ENCODE data around the gene RMP24.

The RMP24 gene

DNA sequence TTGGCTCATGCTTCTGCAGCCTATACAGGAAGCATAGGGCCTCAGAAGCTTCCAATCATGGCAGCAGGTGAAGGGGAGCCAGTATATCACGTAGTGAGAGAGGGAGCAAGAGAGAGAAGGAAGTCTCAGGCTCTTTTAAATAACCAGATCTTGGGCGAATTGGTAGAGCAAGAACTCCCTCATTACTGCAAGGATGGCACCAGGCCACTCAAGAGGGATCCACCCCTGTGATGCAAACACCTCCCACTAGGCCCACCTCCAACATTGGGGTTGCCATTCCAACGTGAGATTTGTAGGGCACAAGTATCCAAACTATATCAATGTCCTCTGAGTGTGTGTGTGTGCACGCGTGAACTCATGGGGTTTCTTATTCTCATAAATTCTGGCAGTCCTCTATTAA, 37.6 kb upstream of the RMP24 start:
- ATAC-seq = no peak
- intact Hi-C loops (cut with DNase I, micrococcal nuclease) = no loop called here
- Histone ChIP-seq H3K36me3 (ENCODE audit: low read depth) (no peaks in the 10 kb centered on the region), H3K4me1 (ENCODE audit: low read depth) (no peaks in the 10 kb centered on the region), H3K4me3 (no peak overlapping the region), H3K9me3 (peaks cover 6% of the 10 kb centered on the region)
- TF ChIP-seq, protein P1, sequence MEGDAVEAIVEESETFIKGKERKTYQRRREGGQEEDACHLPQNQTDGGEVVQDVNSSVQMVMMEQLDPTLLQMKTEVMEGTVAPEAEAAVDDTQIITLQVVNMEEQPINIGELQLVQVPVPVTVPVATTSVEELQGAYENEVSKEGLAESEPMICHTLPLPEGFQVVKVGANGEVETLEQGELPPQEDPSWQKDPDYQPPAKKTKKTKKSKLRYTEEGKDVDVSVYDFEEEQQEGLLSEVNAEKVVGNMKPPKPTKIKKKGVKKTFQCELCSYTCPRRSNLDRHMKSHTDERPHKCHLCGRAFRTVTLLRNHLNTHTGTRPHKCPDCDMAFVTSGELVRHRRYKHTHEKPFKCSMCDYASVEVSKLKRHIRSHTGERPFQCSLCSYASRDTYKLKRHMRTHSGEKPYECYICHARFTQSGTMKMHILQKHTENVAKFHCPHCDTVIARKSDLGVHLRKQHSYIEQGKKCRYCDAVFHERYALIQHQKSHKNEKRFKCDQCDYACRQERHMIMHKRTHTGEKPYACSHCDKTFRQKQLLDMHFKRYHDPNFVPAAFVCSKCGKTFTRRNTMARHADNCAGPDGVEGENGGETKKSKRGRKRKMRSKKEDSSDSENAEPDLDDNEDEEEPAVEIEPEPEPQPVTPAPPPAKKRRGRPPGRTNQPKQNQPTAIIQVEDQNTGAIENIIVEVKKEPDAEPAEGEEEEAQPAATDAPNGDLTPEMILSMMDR (IDR thresholded peaks at IDR 0.05) = no peak
- no peak for DNase-seq

DNA sequence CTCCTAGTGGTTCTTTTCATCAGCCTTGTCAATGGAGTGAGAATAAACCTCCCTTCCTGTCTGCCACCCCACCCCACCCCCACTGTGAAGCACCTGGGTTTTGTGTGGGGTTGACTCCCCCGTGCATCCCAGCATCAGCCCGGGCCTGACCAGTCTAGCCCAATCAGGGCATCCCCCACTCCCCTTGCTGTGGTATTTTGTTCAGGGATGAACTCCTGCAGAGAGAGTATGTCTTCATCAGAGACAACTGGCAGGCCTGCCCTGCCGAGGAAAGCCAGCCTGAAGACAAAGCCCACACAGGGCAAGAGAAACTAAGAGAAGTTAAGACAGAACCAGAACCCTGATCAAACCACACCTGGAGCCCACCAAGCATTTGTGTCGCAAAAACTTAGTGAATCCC, 36.7 kb upstream of the RMP24 start:
- DNase-seq (no peak), ATAC-seq (no peak)
- no peak overlapping the region for H3K4me3 ChIP-seq
- H3K4me1 ChIP-seq (ENCODE audit: low read depth) = no peaks in the 10 kb centered on the region
- no peaks in the 10 kb centered on the region for H3K9me3 ChIP-seq
- intact Hi-C loops (cut with DNase I, micrococcal nuclease) = no loop called here
- TF ChIP-seq, protein P1 (IDR thresholded peaks at IDR 0.05) = no peak
- no peaks in the 10 kb centered on the region for H3K36me3 ChIP-seq (ENCODE audit: low read depth)

DNA sequence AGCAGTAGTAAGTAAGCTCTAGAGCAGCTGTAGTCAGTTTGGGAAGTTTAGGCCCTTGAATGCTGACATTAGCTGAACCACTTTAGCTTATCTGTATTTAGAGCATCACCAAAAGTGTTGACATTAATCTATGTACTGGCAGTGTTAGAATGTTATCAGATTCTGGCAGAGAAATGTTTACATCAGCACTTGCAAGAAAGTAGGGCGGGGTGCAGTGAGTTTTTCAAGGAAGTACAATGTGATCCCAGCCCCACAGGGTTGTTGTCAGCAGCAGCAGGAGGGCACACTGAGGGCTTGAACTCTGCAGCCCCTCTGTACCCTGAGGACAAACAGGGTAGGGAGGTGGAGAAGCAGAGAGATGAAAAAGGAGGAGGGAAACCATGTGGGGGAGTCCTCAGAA, 35.5 kb upstream of the RMP24 start:
- TF ChIP-seq, protein P1 (IDR thresholded peaks at IDR 0.05) = no peak
- Histone ChIP-seq H3K9me3 (no peaks in the 10 kb centered on the region), H3K4me3 (no peak overlapping the region), H3K36me3 (ENCODE audit: low read depth) (no peaks in the 10 kb centered on the region), H3K4me1 (ENCODE audit: low read depth) (no peaks in the 10 kb centered on the region)
- ATAC-seq (no peak), DNase-seq (no peak)
- intact Hi-C loops (cut with DNase I, micrococcal nuclease) = no loop called here

DNA sequence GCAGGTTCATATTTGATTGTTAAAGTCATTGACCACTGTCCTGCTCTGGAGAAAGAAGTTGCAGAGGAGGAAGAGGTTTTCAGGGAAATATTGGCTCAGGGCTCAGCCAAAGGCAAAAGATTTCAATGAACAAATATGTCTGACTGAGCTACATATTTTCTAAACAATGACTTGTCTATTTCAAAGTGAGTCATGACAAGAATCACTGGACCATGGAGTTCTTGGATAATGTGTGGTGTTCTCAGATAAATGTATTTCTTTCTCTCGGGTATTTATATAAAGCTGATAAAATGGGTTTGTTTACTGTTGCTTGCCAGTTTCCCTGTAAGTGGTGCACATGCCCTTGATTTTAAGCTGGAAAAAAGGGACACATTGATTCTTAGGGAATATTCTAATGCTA, 34.3 kb upstream of the RMP24 start:
- ATAC-seq (no peak), DNase-seq (no peak)
- Histone ChIP-seq H3K4me1 (ENCODE audit: low read depth) (no peaks in the 10 kb centered on the region), H3K4me3 (no peak overlapping the region), H3K9me3 (no peaks in the 10 kb centered on the region), H3K36me3 (ENCODE audit: low read depth) (no peaks in the 10 kb centered on the region)
- TF ChIP-seq, protein P1 (IDR thresholded peaks at IDR 0.05) = no peak
- intact Hi-C loops (cut with DNase I, micrococcal nuclease) = no loop called here

DNA sequence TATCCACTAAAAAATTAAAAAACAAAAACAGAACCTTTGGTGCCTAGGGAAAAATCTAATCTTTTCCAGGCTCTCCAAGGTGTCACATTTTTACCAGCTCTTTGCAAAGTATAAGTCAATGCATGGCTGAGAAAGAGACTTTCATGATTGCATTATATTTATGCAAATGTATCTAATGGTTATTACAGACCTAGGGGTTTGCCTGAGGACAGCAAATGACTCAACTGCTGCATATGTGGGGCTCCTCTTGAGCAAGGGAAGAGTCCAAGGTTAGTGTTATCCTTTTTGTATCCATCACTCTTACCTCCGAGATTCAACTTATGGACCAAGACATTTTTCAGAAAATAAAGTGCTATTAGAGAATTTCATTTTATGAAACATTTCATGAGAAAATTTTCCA, 33.9 kb upstream of the RMP24 start:
- Histone ChIP-seq H3K36me3 (ENCODE audit: low read depth) (no peaks in the 10 kb centered on the region), H3K4me3 (no peak overlapping the region), H3K9me3 (no peaks in the 10 kb centered on the region), H3K4me1 (ENCODE audit: low read depth) (no peaks in the 10 kb centered on the region)
- ATAC-seq = no peak
- TF ChIP-seq, protein P1 (IDR thresholded peaks at IDR 0.05) = no peak
- DNase-seq = no peak
- intact Hi-C loops (cut with DNase I, micrococcal nuclease) = no loop called here

DNA sequence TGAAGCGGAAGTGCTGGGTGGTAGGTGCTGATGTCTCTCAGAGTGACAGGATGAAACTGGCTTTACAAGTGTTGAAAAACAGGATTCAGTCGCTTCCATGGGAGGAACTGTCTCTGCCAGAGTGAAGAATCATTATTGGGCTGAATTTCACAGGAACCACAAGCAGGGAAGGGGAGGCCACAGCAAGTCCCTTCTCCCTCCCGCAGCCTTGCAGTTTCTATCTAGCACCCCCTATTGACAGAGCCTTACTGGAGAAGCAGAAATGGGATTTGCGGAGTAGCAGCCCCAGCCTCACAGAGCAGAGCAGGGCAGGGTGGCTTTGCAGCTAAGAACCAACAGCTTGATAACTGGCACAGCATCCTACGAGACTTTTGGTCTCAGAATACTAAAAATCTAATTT, 33.3 kb upstream of the RMP24 start:
- TF ChIP-seq, protein P1 (IDR thresholded peaks at IDR 0.05) = no peak
- ATAC-seq (no peak), DNase-seq (no peak)
- H3K9me3 ChIP-seq = no peaks in the 10 kb centered on the region
- no peaks in the 10 kb centered on the region for H3K4me1 ChIP-seq (ENCODE audit: low read depth)
- intact Hi-C loops (cut with DNase I, micrococcal nuclease) = no loop called here
- H3K4me3 ChIP-seq = no peak overlapping the region
- H3K36me3 ChIP-seq (ENCODE audit: low read depth) = no peaks in the 10 kb centered on the region
